ENCODE results near the gene ERBB4. TPM values are rescaled to one million over a fixed set of nuclear protein-coding genes. Genes with fewer than 3 reads are reported as not detected.

ERBB4 gene
- polyA plus RNA-seq, result not detected

DNA sequence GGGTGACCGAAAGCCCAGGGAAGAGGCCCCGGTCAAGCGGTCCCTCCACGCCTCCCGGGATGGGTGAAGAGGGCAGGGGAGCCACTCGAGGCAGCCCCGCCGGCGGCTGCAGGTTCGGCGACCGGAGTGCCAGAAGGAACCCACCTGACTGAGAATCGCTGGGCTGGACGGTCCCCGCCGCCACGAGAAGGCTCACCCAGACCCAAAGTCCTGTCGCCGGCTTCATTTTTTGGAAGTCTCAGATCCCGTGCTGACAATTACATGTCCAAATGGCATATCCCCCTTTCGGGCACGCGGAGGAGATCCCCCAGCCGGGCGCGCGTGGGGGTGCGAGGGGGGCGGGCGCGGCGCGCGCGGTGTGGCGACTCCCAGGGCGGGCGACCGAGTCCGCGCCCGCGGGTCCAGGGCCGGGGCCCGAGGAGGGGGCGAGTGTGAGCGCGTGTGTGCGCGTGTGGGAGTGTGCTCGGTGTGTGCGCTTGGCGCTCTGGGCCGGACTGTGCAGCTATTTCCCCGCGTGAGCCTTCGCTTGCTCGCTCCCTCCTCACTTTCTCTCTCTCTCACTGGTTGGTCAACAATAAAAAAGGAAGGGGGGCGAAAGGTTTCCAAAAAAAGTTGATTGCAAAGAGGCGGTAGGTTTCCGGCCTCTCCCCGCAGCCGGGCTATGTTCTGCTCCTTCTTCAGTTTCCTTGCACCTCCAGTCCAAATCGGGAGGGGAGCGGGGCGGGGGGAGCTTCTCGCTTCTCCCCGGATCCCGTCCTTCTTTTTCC lies at the start of gene ERBB4:
Gene ERBB4, minus strand, starts transcription at position 498 of the 767 bp plus-strand sequence. Its CDS starts 272 bp downstream, at position 226.
- Mint-ChIP-seq H3K4me1 (peaks cover 13 to 19% of the 10 kb centered on the region in 2 donors), H3K36me3 (peaks cover 0 to 7% (median 0%) of the 10 kb centered on the region in 3 donors), H3K27ac (no peak within 1 kb of the TSS), H3K4me3 (peak within 1 kb of the TSS; percentile 44 to 72 (median 51)), H3K27me3 (ENCODE audit: low read depth in 3 of 3) (peaks cover 10 to 29% (median 13%) of the 10 kb centered on the region in 3 donors), H3K9me3 (peaks cover 0 to 20% (median 9%) of the 10 kb centered on the region in 6 donors)
- DNase-seq, result no peak

- Mint-ChIP-seq H3K4me1 (no peaks in the 10 kb centered on the region), H3K36me3 (peaks cover 0 to 3% (median 0%) of the 10 kb centered on the region in 3 donors), H3K4me3 (no peak overlapping the region), H3K9me3 (peaks cover 0 to 5% (median 4%) of the 10 kb centered on the region in 6 donors), H3K27ac (no peak overlapping the region), H3K27me3 (ENCODE audit: low read depth in 3 of 3) (peaks cover 0 to 7% (median 2%) of the 10 kb centered on the region in 3 donors)
- no peak for DNase-seq
Measured at GRCh38 chr2:212580117-212580516, 41.5 kb upstream of the ERBB4 start.

GRCh38 chr2:212556296-212556695 lies 17.7 kb upstream of the ERBB4 start:
- Mint-ChIP-seq H3K27ac (no peak overlapping the region), H3K4me3 (no peak overlapping the region), H3K4me1 (no peaks in the 10 kb centered on the region), H3K27me3 (ENCODE audit: low read depth in 3 of 3) (no peaks in the 10 kb centered on the region), H3K36me3 (no peaks in the 10 kb centered on the region), H3K9me3 (peaks cover 0 to 4% (median 0%) of the 10 kb centered on the region in 6 donors)
- no peak for DNase-seq

DNA sequence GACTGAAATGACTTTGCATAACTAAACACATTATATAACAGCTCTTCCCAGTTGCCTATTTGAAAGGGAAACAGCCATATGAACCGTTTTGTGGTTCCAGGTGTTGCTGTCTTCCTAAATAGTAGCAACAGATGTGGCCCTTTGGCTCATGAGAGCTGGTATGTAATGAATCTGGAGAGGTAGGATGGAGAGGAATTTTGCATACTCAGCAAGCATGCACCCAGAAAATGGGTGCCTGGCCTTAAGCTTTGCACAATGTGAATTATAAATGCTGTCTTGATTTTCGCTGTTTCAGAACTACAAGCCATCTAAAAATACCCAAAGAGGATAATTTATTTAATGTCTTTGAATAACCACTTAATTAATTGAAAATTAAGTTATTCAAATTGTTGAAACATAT lies 15.6 kb upstream of the ERBB4 start:
- H3K9me3 Mint-ChIP-seq, result peaks cover 0 to 4% (median 0%) of the 10 kb centered on the region in 6 donors
- no peaks in the 10 kb centered on the region for H3K36me3 Mint-ChIP-seq
- DNase-seq, result no peak
- H3K4me1 Mint-ChIP-seq, result no peaks in the 10 kb centered on the region
- H3K27me3 Mint-ChIP-seq (ENCODE audit: low read depth in 3 of 3), result no peaks in the 10 kb centered on the region
- H3K4me3 Mint-ChIP-seq, result no peak overlapping the region
- H3K27ac Mint-ChIP-seq, result no peak overlapping the region

DNA sequence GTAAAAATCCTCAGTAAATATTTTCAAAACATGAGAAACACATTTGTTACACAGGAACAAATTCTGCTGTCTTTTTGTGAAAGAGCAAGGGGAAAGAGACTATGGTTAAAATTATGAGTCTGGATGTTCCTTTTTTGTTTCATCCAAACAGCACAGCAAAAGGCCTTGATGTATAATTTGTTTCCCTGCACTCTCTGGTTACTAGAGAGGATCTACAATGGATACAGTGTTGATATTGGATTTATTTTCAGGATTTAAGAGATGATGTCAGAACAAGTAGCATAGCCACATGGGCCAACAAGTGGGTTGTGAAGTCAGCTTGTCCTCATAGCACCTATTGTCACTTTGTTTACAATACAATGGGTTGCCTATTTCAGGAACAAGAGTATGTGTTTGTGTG lies 11.3 kb upstream of the ERBB4 start:
- Mint-ChIP-seq H3K4me1 (no peaks in the 10 kb centered on the region), H3K36me3 (no peaks in the 10 kb centered on the region), H3K27ac (no peak overlapping the region), H3K4me3 (no peak overlapping the region), H3K27me3 (ENCODE audit: low read depth in 3 of 3) (peaks cover 0 to 2% (median 0%) of the 10 kb centered on the region in 3 donors), H3K9me3 (no peaks in the 10 kb centered on the region)
- no peak for DNase-seq

DNA sequence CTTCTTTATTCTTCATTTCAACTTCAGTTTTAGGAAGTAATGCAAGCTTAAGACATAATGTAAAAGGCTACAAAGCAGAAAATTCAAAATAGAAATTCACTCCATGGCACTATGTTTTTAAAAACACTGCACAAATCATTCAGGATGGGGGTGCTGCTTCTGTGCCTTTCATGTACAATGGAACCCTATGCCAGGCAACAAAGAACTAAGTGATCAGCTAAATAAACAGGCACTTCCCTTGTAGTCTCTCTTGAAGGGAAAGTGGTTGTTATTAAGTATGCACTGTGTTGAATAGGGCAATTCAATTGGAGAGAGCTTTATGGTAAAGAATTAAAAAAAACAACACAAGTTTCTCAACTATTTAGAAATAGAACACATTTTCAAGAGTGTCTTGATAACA lies 10.9 kb upstream of the ERBB4 start:
- Mint-ChIP-seq H3K36me3 (no peaks in the 10 kb centered on the region), H3K27ac (no peak overlapping the region), H3K9me3 (no peaks in the 10 kb centered on the region), H3K4me1 (no peaks in the 10 kb centered on the region), H3K27me3 (ENCODE audit: low read depth in 3 of 3) (peaks cover 0 to 2% (median 0%) of the 10 kb centered on the region in 3 donors), H3K4me3 (no peak overlapping the region)
- no peak for DNase-seq

DNA sequence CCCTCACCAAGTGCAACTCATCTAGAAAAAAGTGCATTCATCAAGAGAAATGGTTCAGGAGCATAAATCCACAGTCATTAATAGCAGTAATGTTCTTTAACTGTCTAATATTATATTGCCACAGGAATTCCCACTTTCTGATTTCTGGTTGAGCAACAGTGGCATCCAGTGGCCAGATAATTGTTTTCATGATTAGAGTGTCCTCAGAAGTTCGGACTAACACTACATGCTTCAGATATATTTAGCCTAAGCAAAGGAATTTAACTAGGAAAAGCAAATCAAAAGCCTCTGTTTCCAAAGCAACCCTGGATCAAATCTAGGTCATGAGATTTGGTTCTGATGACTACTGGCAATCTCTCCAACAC lies 9.8 kb upstream of the ERBB4 start:
- Mint-ChIP-seq H3K4me1 (no peaks in the 10 kb centered on the region), H3K9me3 (no peaks in the 10 kb centered on the region), H3K27ac (no peak overlapping the region), H3K27me3 (ENCODE audit: low read depth in 3 of 3) (peaks cover 0 to 2% (median 0%) of the 10 kb centered on the region in 3 donors), H3K4me3 (no peak overlapping the region), H3K36me3 (no peaks in the 10 kb centered on the region)
- no peak for DNase-seq

- no peaks in the 10 kb centered on the region for H3K4me1 Mint-ChIP-seq
- no peak for DNase-seq
- peaks cover 0 to 2% (median 0%) of the 10 kb centered on the region in 3 donors for H3K27me3 Mint-ChIP-seq (ENCODE audit: low read depth in 3 of 3)
- H3K4me3 Mint-ChIP-seq, result no peak overlapping the region
- no peaks in the 10 kb centered on the region for H3K36me3 Mint-ChIP-seq
- H3K9me3 Mint-ChIP-seq, result peaks cover 0 to 3% (median 0%) of the 10 kb centered on the region in 6 donors
- no peak overlapping the region for H3K27ac Mint-ChIP-seq
Measured at GRCh38 chr2:212547716-212548454, 9.3 kb upstream of the ERBB4 start.

GRCh38 chr2:212546669-212547068 lies 8.1 kb upstream of the ERBB4 start:
- DNase-seq, result no peak
- peaks cover 0 to 2% (median 0%) of the 10 kb centered on the region in 3 donors for H3K27me3 Mint-ChIP-seq (ENCODE audit: low read depth in 3 of 3)
- H3K4me3 Mint-ChIP-seq, result no peak overlapping the region
- H3K4me1 Mint-ChIP-seq, result no peaks in the 10 kb centered on the region
- H3K36me3 Mint-ChIP-seq, result no peaks in the 10 kb centered on the region
- H3K9me3 Mint-ChIP-seq, result peaks cover 0 to 3% (median 0%) of the 10 kb centered on the region in 6 donors
- H3K27ac Mint-ChIP-seq, result no peak overlapping the region

- Mint-ChIP-seq H3K4me1 (peaks cover 13 to 19% of the 10 kb centered on the region in 2 donors), H3K27ac (no peak overlapping the region), H3K36me3 (peaks cover 0 to 7% (median 0%) of the 10 kb centered on the region in 3 donors), H3K27me3 (ENCODE audit: low read depth in 3 of 3) (peaks cover 10 to 29% (median 13%) of the 10 kb centered on the region in 3 donors), H3K4me3 (peak overlapping the region in 1 of 5 donors; percentile 30), H3K9me3 (peaks cover 0 to 18% (median 6%) of the 10 kb centered on the region in 6 donors)
- DNase-seq, result no peak
Measured at GRCh38 chr2:212540341-212540740, 1.7 kb upstream of the ERBB4 start.

DNA sequence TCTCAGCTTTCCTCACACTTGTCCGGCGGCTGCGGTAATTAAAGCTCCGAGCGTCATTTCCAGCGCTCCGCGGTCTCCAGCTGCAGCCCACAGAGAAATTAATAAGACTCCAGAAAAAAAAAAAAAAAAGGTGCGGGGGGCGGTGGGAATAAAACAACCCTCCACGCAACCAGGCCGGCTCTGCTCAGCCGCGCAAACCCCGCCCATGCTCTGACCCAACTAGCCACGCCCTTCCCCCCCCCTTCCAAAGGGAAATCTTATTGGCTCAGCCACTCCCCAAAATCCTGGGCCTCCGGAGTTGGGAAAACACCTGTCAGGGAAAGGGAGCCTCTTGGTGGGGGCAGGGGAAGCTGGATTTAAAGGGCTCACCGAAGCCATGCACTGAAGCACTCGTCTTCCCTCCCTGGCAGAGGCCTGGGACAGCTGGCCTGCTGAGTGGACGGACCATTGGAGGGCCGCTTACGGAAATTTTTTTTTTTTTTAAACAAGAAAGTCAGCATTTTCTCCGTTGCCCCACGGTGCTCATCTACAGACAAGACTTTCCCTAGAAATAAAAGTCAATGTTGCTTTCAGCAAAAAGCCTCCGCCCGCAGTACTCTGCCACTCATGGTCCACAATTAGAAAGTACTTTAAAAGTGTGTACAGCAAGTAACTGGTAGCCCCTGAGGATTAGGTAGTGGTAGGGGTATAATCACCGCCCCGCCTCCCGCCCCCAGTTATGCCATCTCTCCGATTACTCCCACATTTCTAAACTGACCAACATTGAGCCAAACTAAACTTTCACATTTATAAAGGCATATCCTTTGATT lies 674 bp upstream of the ERBB4 start:
- Mint-ChIP-seq H3K9me3 (peaks cover 0 to 19% (median 8%) of the 10 kb centered on the region in 6 donors), H3K36me3 (peaks cover 0 to 7% (median 0%) of the 10 kb centered on the region in 3 donors), H3K27ac (no peak overlapping the region), H3K4me3 (peak overlapping the region; percentile 22 to 72 (median 47)), H3K27me3 (ENCODE audit: low read depth in 3 of 3) (peaks cover 10 to 29% (median 13%) of the 10 kb centered on the region in 3 donors), H3K4me1 (peaks cover 13 to 19% of the 10 kb centered on the region in 2 donors)
- DNase-seq, result no peak

DNA sequence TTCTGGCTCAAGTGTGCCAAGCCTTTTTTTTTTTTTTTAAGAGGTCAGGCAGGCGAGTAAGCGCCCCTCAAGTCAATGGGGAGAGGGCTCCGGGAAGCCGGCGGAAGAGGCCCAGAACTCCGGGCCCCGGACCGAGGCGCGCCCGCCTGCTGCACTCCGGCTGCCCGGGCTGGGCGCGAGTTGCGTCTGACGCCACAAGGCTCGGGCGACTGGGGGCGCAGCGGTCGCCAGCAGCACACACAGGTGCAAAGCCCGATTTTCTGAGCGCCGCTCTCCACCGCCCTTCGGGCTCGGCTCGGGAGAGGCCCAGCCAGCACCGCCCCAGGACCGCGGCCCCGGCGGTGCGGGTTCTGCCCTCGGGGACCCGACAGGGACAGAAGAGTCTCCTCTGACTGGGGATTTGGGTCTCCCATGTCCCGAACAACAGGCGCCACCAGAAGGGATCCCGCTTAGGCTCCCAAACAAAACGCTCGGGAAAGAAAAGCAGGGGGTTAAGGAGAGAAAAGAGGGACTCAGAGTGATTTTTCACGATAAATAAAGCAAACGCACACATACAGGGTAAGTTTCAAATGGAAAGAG lies 787 bp downstream of the ERBB4 start:
- DNase-seq, result no peak
- peaks cover 13 to 19% of the 10 kb centered on the region in 2 donors for H3K4me1 Mint-ChIP-seq
- H3K27me3 Mint-ChIP-seq (ENCODE audit: low read depth in 3 of 3), result peaks cover 10 to 29% (median 13%) of the 10 kb centered on the region in 3 donors
- H3K9me3 Mint-ChIP-seq, result peaks cover 0 to 20% (median 7%) of the 10 kb centered on the region in 6 donors
- no peak overlapping the region for H3K27ac Mint-ChIP-seq
- H3K4me3 Mint-ChIP-seq, result peak overlapping the region; percentile 21 to 51 (median 42)
- H3K36me3 Mint-ChIP-seq, result peaks cover 0 to 7% (median 0%) of the 10 kb centered on the region in 3 donors

All from immature natural killer cell (primary cell).